Tibial artery (tissue), 4 donors: ENCODE measurements around the gene PPFIBP2.

ENCODE experiments used
- DNase-seq, 2 donors: peaks; one replicate each; pipeline ENCODE4 v3.0.0-alpha.2; 2019
- H3K27ac ChIP-seq, 2 donors: fragments of 200-600 bp; sonication (generic) in 1 of 2; 1 replicate in 1 of 2; 2 replicates in 1 of 2; pipeline ENCODE4 v1.5.1; 2018 to 2019; ENCODE audit warnings: mild to moderate bottlenecking in 1 of 2
- H3K27me3 ChIP-seq, 2 donors: fragments of 200-600 bp; sonication (generic) in 1 of 2; one replicate each; pipeline versions ENCODE4 v1.5.1 to v1.6.0; 2016 to 2019
- H3K36me3 ChIP-seq, 3 donors: fragments of 200-600 bp; sonication (generic) in 2 of 3; one replicate each; pipeline ENCODE4 v1.5.1; 2016 to 2019; ENCODE audit warnings: mild to moderate bottlenecking in 2 of 3
- H3K4me1 ChIP-seq, 4 donors: fragments of 200-600 bp; sonication (generic) in 2 of 4; 1 replicate in 3 of 4; 2 replicates in 1 of 4; pipeline ENCODE4 v1.5.1; 2016 to 2019
- H3K4me3 ChIP-seq, 2 donors: fragments of 200-600 bp; sonication (generic) in 1 of 2; 1 replicate in 1 of 2; 2 replicates in 1 of 2; pipeline ENCODE4 v1.5.1; 2018 to 2019; ENCODE audit warnings: mild to moderate bottlenecking in 2 of 2
- H3K9me3 ChIP-seq, 3 donors: fragments of 200-600 bp; sonication (generic) in 1 of 3; one replicate each; pipeline ENCODE4 v1.5.1; 2016 to 2019
- CTCF ChIP-seq, 2 experiments: fragments of 200-600 bp in 1 of 2; fragments of 450-650 bp in 1 of 2; IDR thresholded peaks; one replicate each; pipeline ENCODE4 v1.5.1; 2017 to 2019; ENCODE audit warnings: antibody characterized with exemption in 2 of 2, mild to moderate bottlenecking in 1 of 2, moderate library complexity in 1 of 2
- intact Hi-C: fragments of 100-400 bp; cut with DNase I; formaldehyde crosslinking; loops from one replicate; pipeline ENCODE4 v1.15.0; 2023; ENCODE audit warnings: low total_unique reads

The PPFIBP2 gene

GRCh38 chr11:7664867-7665266, 151.1 kb downstream of the PPFIBP2 start:
- H3K36me3 ChIP-seq, result peaks cover 0 to 31% (median 16%) of the 10 kb centered on the region in 3 donors
- no peak overlapping the region for H3K4me3 ChIP-seq
- TF ChIP-seq CTCF (IDR thresholded peaks at IDR 0.05), result no peak
- intact Hi-C loops, result loop anchor here (5.0 kb wide), 1 partner anchor 153 kb away; the partner anchor contains the start of gene PPFIBP2
- H3K27me3 ChIP-seq, result no peaks in the 10 kb centered on the region
- H3K27ac ChIP-seq, result no peak overlapping the region
- peaks cover 0 to 4% (median 0%) of the 10 kb centered on the region in 4 donors for H3K4me1 ChIP-seq
- H3K9me3 ChIP-seq, result no peaks in the 10 kb centered on the region
- DNase-seq, result no peak

- H3K27me3 ChIP-seq, result no peaks in the 10 kb centered on the region
- peaks cover 0 to 31% (median 16%) of the 10 kb centered on the region in 3 donors for H3K36me3 ChIP-seq
- H3K9me3 ChIP-seq, result no peaks in the 10 kb centered on the region
- DNase-seq, result peak; percentile 63 to 84
- TF ChIP-seq CTCF (IDR thresholded peaks at IDR 0.05), result peak; percentile 79 to 83
- peaks cover 0 to 4% (median 0%) of the 10 kb centered on the region in 4 donors for H3K4me1 ChIP-seq
- H3K4me3 ChIP-seq, result no peak overlapping the region
- intact Hi-C loops, result loop anchor here (1.0 to 5.0 kb wide), 2 partner anchors 94 to 153 kb away; partner anchors contain the start of gene PPFIBP2
- no peak overlapping the region for H3K27ac ChIP-seq
Observed at GRCh38 chr11:7665473-7666291, 151.9 kb downstream of the PPFIBP2 start.

GRCh38 chr11:7666292-7666866, 152.6 kb downstream of the PPFIBP2 start:
- Histone ChIP-seq H3K9me3 (no peaks in the 10 kb centered on the region), H3K36me3 (peaks cover 0 to 31% (median 16%) of the 10 kb centered on the region in 3 donors), H3K4me1 (peaks cover 0 to 4% (median 0%) of the 10 kb centered on the region in 4 donors), H3K27me3 (no peaks in the 10 kb centered on the region), H3K27ac (no peak overlapping the region), H3K4me3 (no peak overlapping the region)
- TF ChIP-seq CTCF (IDR thresholded peaks at IDR 0.05), result no peak
- intact Hi-C loops, result loop anchor here (1.0 to 5.0 kb wide), 2 partner anchors 95 to 154 kb away; partner anchors contain the start of gene PPFIBP2
- no peak for DNase-seq

GRCh38 chr11:7667460-7667859, 153.7 kb downstream of the PPFIBP2 start:
- Histone ChIP-seq H3K4me1 (peaks cover 0 to 8% (median 2%) of the 10 kb centered on the region in 4 donors), H3K27ac (no peak overlapping the region), H3K4me3 (no peak overlapping the region), H3K9me3 (no peaks in the 10 kb centered on the region), H3K27me3 (no peaks in the 10 kb centered on the region), H3K36me3 (peaks cover 0 to 31% (median 16%) of the 10 kb centered on the region in 3 donors)
- intact Hi-C loops, result loop anchor here (5.0 kb wide), 1 partner anchor 155 kb away; the partner anchor contains the start of gene PPFIBP2
- TF ChIP-seq CTCF (IDR thresholded peaks at IDR 0.05), result no peak
- DNase-seq, result no peak

- DNase-seq, result no peak
- Histone ChIP-seq H3K4me3 (no peak overlapping the region), H3K27ac (no peak overlapping the region), H3K36me3 (peaks cover 0 to 29% (median 16%) of the 10 kb centered on the region in 3 donors), H3K4me1 (peaks cover 0 to 16% (median 11%) of the 10 kb centered on the region in 4 donors), H3K27me3 (no peaks in the 10 kb centered on the region), H3K9me3 (no peaks in the 10 kb centered on the region)
- TF ChIP-seq CTCF (IDR thresholded peaks at IDR 0.05), result no peak
- intact Hi-C loops, result loop anchor here (5.0 kb wide), 1 partner anchor 156 kb away; the partner anchor contains the start of gene PPFIBP2
Observed at GRCh38 chr11:7668464-7668863, 154.7 kb downstream of the PPFIBP2 start.
